Colonic mucosa (tissue), 4 donors: Measurements from ENCODE around the gene GAST. TPM values are rescaled to one million over a fixed set of nuclear protein-coding genes. Genes with fewer than 3 reads are reported as not detected.
A peak's percentile ranks its signal among the peaks of the same experiment; 100 is the strongest.

Source experiments
- DNase-seq: peaks from one replicate; pipeline ENCODE4 v3.0.0-alpha.2; 2020
- H3K27ac ChIP-seq: fragments of 200-600 bp; one replicate; pipeline ENCODE4 v1.8.0; 2021
- H3K27me3 ChIP-seq: fragments of 200-600 bp; one replicate; pipeline ENCODE4 v1.8.0; 2021
- H3K36me3 ChIP-seq: fragments of 200-600 bp; one replicate; pipeline ENCODE4 v1.8.0; 2021
- H3K4me1 ChIP-seq: fragments of 200-600 bp; one replicate; pipeline ENCODE4 v1.8.0; 2021; ENCODE audit warnings: mild to moderate bottlenecking
- H3K4me3 ChIP-seq: fragments of 200-600 bp; one replicate; pipeline ENCODE4 v1.8.0; 2021
- H3K9ac ChIP-seq, 2 donors: one replicate each; pipeline ENCODE4 v1.7.0; 2013; ENCODE audit warnings: control low read depth in 2 of 2, low read depth in 2 of 2, low read length in 2 of 2
- H3K9me3 ChIP-seq: fragments of 200-600 bp; one replicate; pipeline ENCODE4 v1.8.0; 2021
- intact Hi-C: fragments of 100-400 bp; cut with DNase I; formaldehyde crosslinking; loops from one replicate; pipeline ENCODE4 v1.14.1; 2022
- total RNA-seq, 2 donors: library from RNA; stranded (reverse); fragmentation: NEBNext Ultra II Directional in 1 of 2; extraction: Animal tissue kit (Norgen Biotek cat#: 25700) in 1 of 2; gene quantifications; one replicate each; pipeline ENCODE4 v1.2.1, GENCODE V29; 2021
- TF ChIP-seq, protein P1 (sequence below): fragments of 200-600 bp; IDR thresholded peaks from one replicate; pipeline ENCODE4 v1.8.0; 2022; ENCODE audit warnings: antibody characterized with exemption, mild to moderate bottlenecking
- donor health status: healthy.
- donor health status: DM: no; HTN: no; CAD: no.
- donor health status: DM: no; HTN: no; CAD: no.

The GAST gene
- total RNA-seq, 2 donors from 2014 or later = not detected

DNA sequence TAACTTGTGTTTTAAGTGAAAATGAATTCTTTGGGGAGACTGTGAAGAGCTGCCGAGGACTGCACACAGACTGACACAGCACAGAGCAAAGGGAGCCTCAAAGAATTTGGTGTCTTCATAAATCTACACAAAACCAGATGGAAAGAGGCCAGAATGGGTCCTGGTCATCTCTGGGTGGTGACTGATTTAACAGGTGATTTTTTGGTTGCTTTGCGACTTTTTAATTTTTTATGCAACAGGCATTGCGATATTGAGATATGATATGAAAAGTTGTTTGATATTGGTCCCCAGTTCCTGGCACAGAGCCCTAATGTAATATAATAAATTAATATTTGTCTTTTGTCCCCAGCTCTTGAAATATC is 36.1 kb upstream of the GAST start:
- DNase-seq = no peak
- Histone ChIP-seq H3K9ac (no peak overlapping the region), H3K27ac (no peak overlapping the region), H3K4me3 (no peak overlapping the region), H3K4me1 (no peaks in the 10 kb centered on the region), H3K27me3 (no peaks in the 10 kb centered on the region), H3K9me3 (no peaks in the 10 kb centered on the region), H3K36me3 (no peaks in the 10 kb centered on the region)
- intact Hi-C loops = no loop called here
- TF ChIP-seq, protein P1, sequence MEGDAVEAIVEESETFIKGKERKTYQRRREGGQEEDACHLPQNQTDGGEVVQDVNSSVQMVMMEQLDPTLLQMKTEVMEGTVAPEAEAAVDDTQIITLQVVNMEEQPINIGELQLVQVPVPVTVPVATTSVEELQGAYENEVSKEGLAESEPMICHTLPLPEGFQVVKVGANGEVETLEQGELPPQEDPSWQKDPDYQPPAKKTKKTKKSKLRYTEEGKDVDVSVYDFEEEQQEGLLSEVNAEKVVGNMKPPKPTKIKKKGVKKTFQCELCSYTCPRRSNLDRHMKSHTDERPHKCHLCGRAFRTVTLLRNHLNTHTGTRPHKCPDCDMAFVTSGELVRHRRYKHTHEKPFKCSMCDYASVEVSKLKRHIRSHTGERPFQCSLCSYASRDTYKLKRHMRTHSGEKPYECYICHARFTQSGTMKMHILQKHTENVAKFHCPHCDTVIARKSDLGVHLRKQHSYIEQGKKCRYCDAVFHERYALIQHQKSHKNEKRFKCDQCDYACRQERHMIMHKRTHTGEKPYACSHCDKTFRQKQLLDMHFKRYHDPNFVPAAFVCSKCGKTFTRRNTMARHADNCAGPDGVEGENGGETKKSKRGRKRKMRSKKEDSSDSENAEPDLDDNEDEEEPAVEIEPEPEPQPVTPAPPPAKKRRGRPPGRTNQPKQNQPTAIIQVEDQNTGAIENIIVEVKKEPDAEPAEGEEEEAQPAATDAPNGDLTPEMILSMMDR = no peak

DNA sequence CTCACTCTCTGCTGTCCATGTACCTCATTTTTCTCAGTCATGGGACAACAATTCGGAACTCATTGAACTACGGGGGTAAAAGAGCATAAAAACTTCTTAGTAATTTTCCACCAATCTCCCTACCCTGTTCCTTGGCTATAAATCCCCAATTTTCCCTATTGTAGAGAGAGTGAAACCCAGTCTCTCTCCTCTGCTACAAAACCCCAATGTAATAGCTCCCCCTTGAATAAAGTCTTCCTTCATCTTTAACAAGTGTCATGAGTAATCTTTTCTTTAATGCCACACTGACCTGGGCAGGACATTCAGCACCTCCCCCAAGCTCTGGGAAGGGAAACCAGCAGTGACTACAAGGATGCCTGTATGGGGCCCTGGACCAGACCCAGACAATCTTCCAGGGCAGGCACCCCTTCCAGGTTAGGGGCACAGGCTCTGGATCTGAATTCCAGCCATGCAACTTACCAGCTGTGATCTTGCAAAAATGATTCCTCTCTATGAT is 33.7 kb upstream of the GAST start:
- peak overlapping the region; percentile 28 to 30 for H3K9ac ChIP-seq
- no peak for DNase-seq
- intact Hi-C loops = no loop called here
- H3K36me3 ChIP-seq = no peaks in the 10 kb centered on the region
- TF ChIP-seq, protein P1 = no peak
- peak overlapping the region; percentile 89 for H3K27ac ChIP-seq
- H3K27me3 ChIP-seq = no peaks in the 10 kb centered on the region
- H3K4me1 ChIP-seq = no peaks in the 10 kb centered on the region
- no peaks in the 10 kb centered on the region for H3K9me3 ChIP-seq
- H3K4me3 ChIP-seq = peak overlapping the region; percentile 36

DNA sequence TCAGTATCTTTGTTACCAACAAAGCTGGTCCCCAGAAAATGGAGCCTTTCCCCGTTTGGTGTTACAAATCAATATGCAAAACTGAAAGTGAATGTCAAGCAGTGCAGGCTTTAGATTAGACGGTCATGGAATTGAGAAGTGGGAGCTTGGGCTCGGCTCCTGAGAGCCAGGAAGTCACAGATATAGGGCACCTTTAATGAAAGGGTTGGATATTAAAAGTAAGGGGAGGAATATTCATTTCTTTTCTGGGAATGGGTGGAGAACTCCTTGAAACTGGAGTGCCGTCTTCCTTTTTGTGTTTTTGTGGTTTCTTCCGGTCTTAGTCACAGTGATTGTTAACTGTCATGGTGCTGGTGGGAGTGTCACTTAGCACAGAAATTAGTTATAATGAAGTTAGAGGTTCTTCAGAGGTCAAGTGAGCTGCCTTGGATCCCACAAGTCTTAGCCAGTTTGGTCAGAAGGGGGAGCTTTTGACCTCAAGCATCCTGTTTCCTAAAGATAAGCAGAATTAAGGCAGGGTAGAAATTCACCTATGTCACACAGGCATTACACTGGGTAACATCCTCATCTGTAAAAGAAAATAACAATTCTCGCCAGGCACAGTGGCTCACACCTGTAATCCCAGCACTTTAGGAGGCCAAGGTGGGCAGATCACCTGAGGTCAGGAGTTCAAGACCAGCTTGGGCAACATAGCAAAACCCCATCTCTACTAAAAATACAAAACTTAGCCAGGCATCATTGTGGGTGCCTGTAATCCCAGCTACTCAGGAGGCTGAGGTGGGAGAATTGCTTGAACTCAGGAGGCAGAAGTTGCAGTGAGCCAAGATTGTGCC is 33.0 kb upstream of the GAST start:
- Histone ChIP-seq H3K27ac (peak overlapping the region; percentile 89), H3K9ac (peak overlapping the region; percentile 28 to 30), H3K27me3 (no peaks in the 10 kb centered on the region), H3K9me3 (no peaks in the 10 kb centered on the region), H3K4me3 (peak overlapping the region; percentile 36), H3K4me1 (no peaks in the 10 kb centered on the region), H3K36me3 (no peaks in the 10 kb centered on the region)
- peak; percentile 53 for DNase-seq
- intact Hi-C loops = no loop called here
- TF ChIP-seq, protein P1 = no peak

DNA sequence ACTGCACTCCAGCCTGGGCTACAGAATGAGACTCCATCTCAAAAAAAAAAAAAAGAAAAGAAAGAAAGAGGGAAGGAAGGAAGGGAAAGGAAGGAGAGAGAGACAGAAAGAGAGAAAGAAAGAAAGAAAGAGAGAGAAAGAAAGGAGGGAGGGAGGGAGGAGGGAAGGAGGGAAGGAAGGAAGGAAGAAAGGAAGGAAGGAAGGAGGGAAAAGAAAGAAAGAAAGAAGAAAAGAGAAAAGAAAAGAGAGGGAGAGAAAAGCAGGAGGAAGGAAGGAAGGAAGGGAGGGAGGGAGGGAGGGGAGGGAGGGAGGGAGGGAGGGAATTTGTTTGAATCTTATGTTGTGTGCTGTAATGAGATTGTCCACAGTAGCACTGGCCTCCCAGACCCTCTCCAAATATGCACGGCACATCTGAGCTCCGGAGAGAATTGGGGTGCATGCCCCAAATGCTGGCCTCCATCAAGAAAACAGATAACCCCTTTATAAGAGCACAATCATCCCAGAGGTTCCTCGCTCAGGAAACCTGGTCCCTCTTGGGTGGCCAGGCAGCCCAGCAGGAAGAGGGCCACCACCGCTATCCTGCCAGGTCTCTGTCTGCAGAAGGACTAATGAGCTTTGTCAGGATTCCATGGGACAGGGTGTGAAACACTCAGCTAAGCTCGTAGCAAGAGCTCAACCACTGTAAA is 32.2 kb upstream of the GAST start:
- no peak overlapping the region for H3K9ac ChIP-seq
- no peak overlapping the region for H3K4me3 ChIP-seq
- no peaks in the 10 kb centered on the region for H3K4me1 ChIP-seq
- H3K27ac ChIP-seq = peak overlapping the region; percentile 89
- TF ChIP-seq, protein P1 = no peak
- H3K36me3 ChIP-seq = no peaks in the 10 kb centered on the region
- H3K9me3 ChIP-seq = no peaks in the 10 kb centered on the region
- DNase-seq = no peak
- intact Hi-C loops = no loop called here
- no peaks in the 10 kb centered on the region for H3K27me3 ChIP-seq

DNA sequence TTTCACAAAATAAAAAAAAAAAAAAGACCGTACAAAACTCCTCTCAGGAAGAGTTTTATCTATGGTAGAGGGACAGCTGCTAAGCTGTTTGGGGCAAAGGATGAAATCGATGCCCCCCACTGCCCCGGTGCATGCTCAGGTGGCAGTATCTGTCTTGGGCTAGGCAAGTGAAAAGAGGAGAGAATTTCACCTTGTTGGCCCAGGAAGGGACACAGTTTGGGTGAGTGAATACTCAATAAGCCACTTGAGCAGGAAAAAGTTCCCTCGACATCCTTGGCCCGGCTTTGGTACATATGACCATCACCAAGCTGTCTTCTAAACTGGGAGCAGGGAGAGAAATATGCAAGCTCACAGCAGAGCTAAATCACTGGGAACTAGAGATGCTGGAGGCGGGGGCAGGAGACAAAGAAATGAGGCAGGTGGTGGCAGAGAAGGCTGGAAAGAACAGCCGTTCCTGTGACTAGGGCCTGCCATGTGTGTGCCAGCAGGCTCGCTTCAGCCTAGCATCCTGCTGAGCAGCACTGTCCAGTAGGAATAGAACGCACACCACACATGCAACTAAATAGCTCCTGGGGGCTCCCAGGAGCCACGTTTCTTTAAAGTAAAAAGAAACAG is 31.6 kb upstream of the GAST start:
- TF ChIP-seq, protein P1 = no peak
- Histone ChIP-seq H3K27ac (no peak overlapping the region), H3K9ac (no peak overlapping the region), H3K4me1 (no peaks in the 10 kb centered on the region), H3K36me3 (no peaks in the 10 kb centered on the region), H3K9me3 (no peaks in the 10 kb centered on the region), H3K27me3 (no peaks in the 10 kb centered on the region), H3K4me3 (no peak overlapping the region)
- DNase-seq = no peak
- intact Hi-C loops = no loop called here
